Daoy (cell line): ENCODE measurements around the gene CNTN1. TPM values are rescaled to one million over a fixed set of nuclear protein-coding genes. Genes with fewer than 3 reads are reported as not detected.
"Not testable (repeated sequence)": the region's sequence is repeated elsewhere in the genome, so short reads cannot be mapped to it uniquely, and the experiment has no call there.

Experiments
- DNase-seq: peaks from one replicate; pipeline ENCODE4 v3.0.0-alpha.2; 2015; ENCODE audit warnings: low read depth
- total RNA-seq: library from RNA; depleted of rRNA; stranded (reverse); fragments of >200 nt; shearing (Covaris generic); gene quantifications from 2 replicates; pipeline ENCODE4 v1.2.3, GENCODE V29; 2014

The CNTN1 gene
- total RNA-seq, 1 experiment from 2014 or later = 0.06 TPM

- DNase-seq = no peak
These were observed 5.5 kb downstream of the CNTN1 start for GRCh38 chr12:40697566-40698259.

GRCh38 chr12:40701756-40702155 lies 9.5 kb downstream of the CNTN1 start:
- no peak for DNase-seq

DNA sequence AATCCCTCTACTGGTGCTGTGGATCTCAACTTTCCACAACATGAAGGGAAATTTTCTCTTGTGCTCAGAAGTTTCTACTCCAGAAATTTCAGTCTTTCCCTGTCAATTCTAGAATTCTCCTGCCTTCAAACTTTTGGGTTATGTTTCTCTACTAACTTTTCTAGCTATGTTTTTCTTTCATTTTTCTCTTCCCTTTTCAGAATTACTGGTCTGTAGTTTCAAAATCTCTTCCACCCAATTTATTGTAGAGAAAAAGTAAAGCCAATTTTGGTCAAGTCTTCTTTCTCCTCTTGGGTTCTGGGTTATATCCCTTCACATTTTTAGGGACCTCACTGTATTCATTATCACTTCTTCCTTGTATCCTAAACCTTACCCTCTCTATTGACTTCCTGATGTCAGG lies 18.9 kb downstream of the CNTN1 start:
- no peak for DNase-seq

- no peak for DNase-seq
These were observed 22.4 kb downstream of the CNTN1 start for GRCh38 chr12:40714636-40715035.

DNA sequence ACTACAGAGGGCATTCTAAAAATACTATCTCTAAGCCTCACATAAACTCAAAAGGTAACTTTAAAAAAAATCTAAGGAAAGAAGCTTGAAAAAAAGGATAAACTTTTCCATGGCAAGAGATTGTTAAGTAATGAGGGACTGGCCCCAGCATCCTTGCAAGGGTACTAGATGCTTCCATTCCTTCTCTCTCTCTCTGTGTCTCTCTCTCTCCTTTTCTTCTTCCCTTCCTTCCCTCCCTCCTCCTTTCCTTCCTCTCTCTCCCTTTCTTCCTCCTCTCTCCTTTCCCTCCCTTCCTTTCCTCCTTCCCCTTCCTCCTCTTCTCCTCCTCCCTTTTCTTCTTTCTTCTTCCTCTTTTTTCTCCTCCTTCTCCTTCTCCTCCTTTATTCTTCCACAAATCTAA lies 23.8 kb downstream of the CNTN1 start:
- no peak for DNase-seq

DNA sequence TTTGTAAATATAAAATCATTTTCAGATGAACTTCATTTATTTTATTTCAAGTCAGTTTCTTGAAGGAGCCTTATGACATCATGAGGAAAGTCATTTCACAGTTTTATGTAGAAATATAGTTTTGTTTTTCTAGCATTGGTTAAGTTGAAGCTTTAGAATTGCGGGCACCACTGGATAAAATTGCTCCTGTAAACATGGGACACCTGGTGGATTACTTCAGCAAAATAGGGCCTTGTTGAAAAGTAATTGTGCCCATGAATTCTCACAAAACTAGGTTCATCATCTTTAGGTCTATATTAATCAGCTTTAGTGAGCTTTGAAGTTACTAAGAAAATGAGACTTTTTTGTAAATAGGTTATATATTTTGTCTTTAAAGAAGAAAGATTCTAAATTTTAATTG lies 25.3 kb downstream of the CNTN1 start:
- DNase-seq = no peak

DNA sequence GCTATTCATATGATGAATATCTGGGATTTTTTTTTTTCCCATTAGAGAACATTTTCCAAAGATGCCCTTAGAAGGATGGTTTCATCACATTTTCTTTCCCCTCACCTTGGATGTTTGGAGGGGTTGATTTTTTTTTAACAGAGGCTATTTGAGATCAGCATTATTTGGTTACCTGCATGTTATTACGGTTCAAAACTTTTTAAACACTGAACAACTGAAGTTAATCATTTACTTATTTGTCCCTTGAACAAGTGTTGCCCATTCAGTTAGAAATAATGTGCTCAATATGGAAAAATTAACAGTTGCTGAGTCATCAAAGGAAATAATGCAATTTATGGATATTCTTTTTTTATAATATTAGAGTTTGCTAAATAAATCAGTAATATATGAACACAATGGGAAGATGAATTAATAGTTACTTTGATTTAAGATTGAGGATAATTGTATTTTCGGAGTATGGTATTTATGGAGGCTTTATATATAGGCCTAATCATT lies 26.7 kb downstream of the CNTN1 start:
- no peak for DNase-seq

GRCh38 chr12:40723001-40723400 lies 30.8 kb downstream of the CNTN1 start:
- no peak for DNase-seq

DNA sequence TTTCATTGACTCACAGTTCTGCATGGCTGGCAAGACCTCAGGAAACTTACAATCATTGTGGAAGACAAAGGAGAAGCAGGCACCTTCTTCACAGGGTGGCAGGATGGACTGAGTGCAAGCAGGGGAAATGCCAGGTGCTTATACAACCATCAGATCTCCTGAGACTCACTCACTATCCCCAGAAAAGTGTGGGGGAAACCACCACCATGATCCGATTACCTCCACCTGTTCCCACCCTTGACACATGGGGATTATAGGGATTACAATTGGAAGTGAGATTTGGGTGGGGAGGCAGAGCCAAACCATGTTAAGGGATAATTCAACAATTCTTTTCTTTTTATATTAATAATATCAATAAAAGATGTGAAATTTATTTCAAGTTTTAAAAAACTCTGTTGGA lies 34.1 kb downstream of the CNTN1 start:
- no peak for DNase-seq

- no peak for DNase-seq
These were observed 35.7 kb downstream of the CNTN1 start for GRCh38 chr12:40727774-40728483.

GRCh38 chr12:40730281-40730680 lies 38.0 kb downstream of the CNTN1 start:
- DNase-seq = no peak

GRCh38 chr12:40733871-40734270 lies 41.6 kb downstream of the CNTN1 start:
- no peak for DNase-seq

DNA sequence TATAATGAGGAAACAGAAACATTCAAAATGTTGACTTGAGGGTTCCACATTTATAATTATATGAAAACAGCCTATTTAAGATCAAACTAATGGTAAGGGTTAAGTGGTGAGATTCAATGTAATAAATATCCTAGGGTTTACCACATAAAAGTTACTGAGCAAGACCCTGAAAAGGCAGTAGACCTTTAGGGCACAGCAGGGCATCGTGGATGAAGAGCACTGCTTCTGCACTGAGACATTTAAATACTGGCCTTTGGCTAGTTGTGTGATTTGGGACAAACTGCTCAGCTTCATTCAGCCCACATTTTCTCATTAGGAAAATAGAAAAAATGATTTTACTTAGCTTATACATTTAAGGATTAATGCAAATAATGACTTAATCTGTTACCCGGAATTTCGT lies 42.0 kb downstream of the CNTN1 start:
- no peak for DNase-seq

DNA sequence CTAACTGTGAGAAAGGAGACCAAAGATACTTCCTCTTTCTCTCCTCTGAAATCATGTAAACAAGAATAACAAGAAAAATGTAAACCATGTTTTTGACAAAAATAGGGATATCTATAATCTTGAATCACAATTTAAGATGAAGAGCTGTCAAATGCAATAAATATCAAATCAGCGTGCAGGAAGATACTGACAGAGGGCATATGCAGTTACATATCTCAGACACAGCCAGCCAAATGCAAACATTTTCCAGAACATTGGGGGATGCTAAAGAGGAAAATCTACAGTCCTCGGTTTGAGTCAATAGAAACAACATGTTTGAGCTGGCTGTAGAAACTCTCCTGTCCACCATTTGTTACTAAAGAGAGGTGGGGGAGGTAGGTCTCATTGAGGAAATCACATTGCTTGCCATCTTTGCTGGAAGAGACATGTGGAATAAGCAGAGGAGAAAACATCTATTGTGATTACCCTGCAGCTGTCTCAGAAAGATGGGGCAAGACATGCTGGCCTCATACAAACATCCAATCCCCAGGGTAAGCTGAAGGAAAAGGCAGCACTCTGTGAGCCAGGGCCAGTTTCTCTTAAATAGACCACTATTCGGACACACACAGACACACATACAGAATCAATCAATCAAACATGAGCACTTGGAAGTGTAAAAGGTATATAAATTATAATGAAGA lies 43.5 kb downstream of the CNTN1 start:
- DNase-seq = no peak

DNA sequence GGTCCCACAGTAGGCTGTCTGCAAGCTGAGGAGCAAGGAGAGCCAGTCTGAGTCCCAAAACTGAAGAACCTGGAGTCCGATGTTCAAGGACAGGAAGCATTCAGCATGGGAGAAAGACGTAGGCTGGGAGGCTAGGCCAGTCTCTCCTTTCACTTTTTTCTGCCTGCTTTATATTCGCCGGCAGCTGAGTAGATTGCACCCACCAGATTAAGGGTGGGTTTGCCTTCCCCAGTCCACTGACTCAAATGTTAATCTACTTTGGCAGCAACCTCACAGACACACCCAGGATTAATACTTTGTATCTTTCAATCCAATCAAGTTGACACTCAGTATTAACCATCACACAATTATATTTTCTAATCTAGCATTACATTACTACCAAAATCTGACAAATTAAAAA lies 45.2 kb downstream of the CNTN1 start:
- not testable (repeated sequence) for DNase-seq

- no peak for DNase-seq
These were observed 46.6 kb downstream of the CNTN1 start for GRCh38 chr12:40738856-40739255.

GRCh38 chr12:40742041-40742440 lies 49.8 kb downstream of the CNTN1 start:
- DNase-seq = no peak

GRCh38 chr12:40745386-40745785 lies 53.1 kb downstream of the CNTN1 start:
- DNase-seq = no peak

DNA sequence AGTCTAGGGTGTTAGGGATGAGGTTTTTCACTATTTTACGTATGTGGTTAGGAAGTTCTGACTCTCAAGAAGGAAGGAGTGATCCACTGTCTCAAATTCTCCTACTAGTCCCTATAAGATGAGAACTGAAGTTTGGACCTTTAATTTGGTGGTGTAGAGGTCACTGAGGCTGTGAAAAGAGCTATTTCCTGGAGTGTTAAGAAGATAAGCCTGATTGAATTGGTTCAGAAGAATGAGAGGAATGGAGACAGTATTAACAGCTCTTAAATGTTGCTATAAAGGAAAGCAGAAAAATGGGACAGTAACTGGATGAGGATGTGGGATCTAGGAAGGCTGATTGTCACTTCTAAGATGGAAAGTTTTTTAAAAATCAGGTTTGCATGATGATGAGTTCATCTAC lies 57.6 kb downstream of the CNTN1 start:
- DNase-seq = no peak

GRCh38 chr12:40752011-40752410 lies 59.8 kb downstream of the CNTN1 start:
- DNase-seq = no peak

DNA sequence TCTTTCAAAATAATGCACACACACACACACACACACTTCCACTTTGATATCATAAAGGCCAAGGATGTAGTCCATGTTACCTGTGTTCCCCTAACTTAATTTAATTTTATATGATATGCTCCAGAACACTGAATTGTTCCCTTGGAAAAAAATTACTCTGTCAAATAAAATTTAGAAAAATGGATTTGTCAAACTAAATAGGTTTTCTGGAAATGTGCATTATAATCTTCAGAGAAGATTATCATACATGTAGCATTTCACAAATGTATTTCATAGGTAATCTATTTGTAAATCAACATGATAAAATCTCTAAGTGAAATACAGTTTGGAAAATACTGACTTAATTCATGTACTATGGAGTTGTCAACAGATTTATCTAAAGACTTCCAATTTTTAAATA lies 68.6 kb downstream of the CNTN1 start:
- no peak for DNase-seq

DNA sequence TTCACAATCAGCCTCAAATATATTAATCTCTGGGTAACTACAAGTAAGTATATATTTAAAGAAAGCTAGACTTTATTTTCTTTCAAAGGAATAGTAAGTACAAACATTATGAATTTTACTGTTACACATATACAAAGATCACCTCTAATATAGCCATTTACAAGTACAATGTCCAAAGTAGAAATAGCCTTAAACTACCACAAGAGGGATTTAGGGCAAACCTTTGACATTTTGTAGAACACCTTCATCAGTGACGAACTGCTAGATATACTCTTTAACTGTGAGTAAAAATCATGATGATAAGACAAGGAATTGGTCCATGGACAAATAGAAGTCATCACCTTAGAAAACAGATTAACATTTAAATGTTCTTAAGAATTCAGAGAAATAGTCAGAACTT lies 69.8 kb downstream of the CNTN1 start:
- no peak for DNase-seq
